Suprapubic skin (tissue), 4 donors: ENCODE measurements around the gene PLXNA4. TPM values are rescaled to one million over a fixed set of nuclear protein-coding genes. Genes with fewer than 3 reads are reported as not detected.

Experiments
- DNase-seq, 2 donors: peaks; one replicate each; pipeline ENCODE4 v3.0.0-alpha.2; 2019; ENCODE audit warnings: low spot score in 2 of 2
- H3K27ac ChIP-seq: fragments of 200-600 bp; sonication (generic); one replicate; pipeline ENCODE4 v1.5.1; 2019
- H3K27me3 ChIP-seq: fragments of 200-600 bp; sonication (generic); one replicate; pipeline ENCODE4 v1.5.1; 2019
- H3K36me3 ChIP-seq: fragments of 200-600 bp; sonication (generic); one replicate; pipeline ENCODE4 v1.5.1; 2019
- H3K4me1 ChIP-seq: fragments of 200-600 bp; sonication (generic); one replicate; pipeline ENCODE4 v1.5.1; 2019
- H3K4me3 ChIP-seq: fragments of 200-600 bp; sonication (generic); one replicate; pipeline ENCODE4 v1.5.1; 2019; ENCODE audit warnings: mild to moderate bottlenecking
- H3K9me3 ChIP-seq: fragments of 200-600 bp; sonication (generic); one replicate; pipeline ENCODE4 v1.5.1; 2019
- CTCF ChIP-seq, 2 donors: fragments of 200-600 bp in 1 of 2; fragments of 450-650 bp in 1 of 2; sonication (generic) in 1 of 2; IDR thresholded peaks; one replicate each; pipeline ENCODE4 v1.5.1; 2016 to 2019; ENCODE audit warnings: antibody characterized with exemption in 2 of 2, mild to moderate bottlenecking in 1 of 2, moderate library complexity in 1 of 2
- EP300 ChIP-seq: sonication (generic); formaldehyde crosslinking; IDR thresholded peaks from one replicate; pipeline ENCODE4 v1.6.1; 2017; ENCODE audit warnings: antibody characterized with exemption
- POLR2A ChIP-seq, 2 donors: fragments of 450-650 bp; IDR thresholded peaks; one replicate each; pipeline ENCODE4 v1.6.1; 2017; ENCODE audit warnings: antibody characterized with exemption in 2 of 2, mild to moderate bottlenecking in 2 of 2, moderate library complexity in 2 of 2
- POLR2AphosphoS5 ChIP-seq, 3 donors: sonication (generic); formaldehyde crosslinking; IDR thresholded peaks; one replicate each; pipeline ENCODE4 v1.6.1; 2017; ENCODE audit warnings: antibody characterized with exemption in 3 of 3
- WGBS: methylation state at CpG from one replicate; pipeline ENCODE4 v1.1.5; 2018; 5-methylcytosine and 5-hydroxymethylcytosine counted together
- total RNA-seq, 4 donors: library from RNA; depleted of rRNA; stranded (reverse); fragments of >200 nt; gene quantifications; one replicate each; pipeline ENCODE4 v1.1.0, GENCODE V29; 2016

Gene PLXNA4
- total RNA-seq, 4 donors from 2014 or later, result 5.4 to 10.7 (median 7.1) TPM

- peaks cover 12% of the 10 kb centered on the region for H3K4me1 ChIP-seq
- 88% methylated on average over 8 of the region's 8 CpGs for WGBS
These were observed 492.6 kb downstream of the PLXNA4 start for GRCh38 chr7:132083537-132084123.

GRCh38 chr7:132083126-132083525, 493.1 kb downstream of the PLXNA4 start:
- no peak for TF ChIP-seq CTCF (IDR thresholded peaks at IDR 0.05)
- no peak for TF ChIP-seq EP300
- no peak for TF ChIP-seq POLR2AphosphoS5 (IDR thresholded peaks at IDR 0.05)
- TF ChIP-seq POLR2A (IDR thresholded peaks at IDR 0.05), result no peak
- H3K27me3 ChIP-seq, result no peaks in the 10 kb centered on the region
- no peaks in the 10 kb centered on the region for H3K36me3 ChIP-seq
- H3K27ac ChIP-seq, result no peak overlapping the region
- DNase-seq, result no peak
- 92% methylated on average over 10 of the region's 10 CpGs for WGBS
- no peak overlapping the region for H3K4me3 ChIP-seq
- H3K9me3 ChIP-seq, result no peaks in the 10 kb centered on the region
- peaks cover 12% of the 10 kb centered on the region for H3K4me1 ChIP-seq

More at GRCh38 chr7:132083537-132084123, 492.6 kb downstream of the PLXNA4 start:
- Histone ChIP-seq H3K27me3 (no peaks in the 10 kb centered on the region), H3K27ac (no peak overlapping the region), H3K4me3 (no peak overlapping the region), H3K36me3 (no peaks in the 10 kb centered on the region), H3K9me3 (no peaks in the 10 kb centered on the region)
- DNase-seq, result no peak
- TF ChIP-seq EP300 (no peak), POLR2A (IDR thresholded peaks at IDR 0.05) (no peak), POLR2AphosphoS5 (IDR thresholded peaks at IDR 0.05) (no peak), CTCF (IDR thresholded peaks at IDR 0.05) (no peak)

- TF ChIP-seq POLR2AphosphoS5 (IDR thresholded peaks at IDR 0.05) (no peak), POLR2A (IDR thresholded peaks at IDR 0.05) (no peak)
These were observed 493.9 kb downstream of the PLXNA4 start for GRCh38 chr7:132082394-132082793.

GRCh38 chr7:132081686-132082085, 494.6 kb downstream of the PLXNA4 start:
- TF ChIP-seq EP300 (no peak), CTCF (IDR thresholded peaks at IDR 0.05) (no peak), POLR2A (IDR thresholded peaks at IDR 0.05) (no peak), POLR2AphosphoS5 (IDR thresholded peaks at IDR 0.05) (no peak)
- WGBS, result 77% methylated on average over 2 of the region's 2 CpGs
- H3K4me1 ChIP-seq, result peaks cover 12% of the 10 kb centered on the region
- no peak overlapping the region for H3K4me3 ChIP-seq
- no peak overlapping the region for H3K27ac ChIP-seq
- peaks cover 4% of the 10 kb centered on the region for H3K27me3 ChIP-seq
- no peaks in the 10 kb centered on the region for H3K36me3 ChIP-seq
- no peak for DNase-seq
- no peaks in the 10 kb centered on the region for H3K9me3 ChIP-seq

More at GRCh38 chr7:132082394-132082793, 493.9 kb downstream of the PLXNA4 start:
- H3K4me3 ChIP-seq, result no peak overlapping the region
- DNase-seq, result no peak
- WGBS, result 74% methylated on average over 1 of the region's 1 CpG
- H3K27ac ChIP-seq, result no peak overlapping the region
- no peaks in the 10 kb centered on the region for H3K9me3 ChIP-seq
- peaks cover 12% of the 10 kb centered on the region for H3K4me1 ChIP-seq
- no peaks in the 10 kb centered on the region for H3K36me3 ChIP-seq
- no peaks in the 10 kb centered on the region for H3K27me3 ChIP-seq

GRCh38 chr7:132080967-132081668, 495.2 kb downstream of the PLXNA4 start:
- Histone ChIP-seq H3K27ac (no peak overlapping the region), H3K9me3 (no peaks in the 10 kb centered on the region), H3K4me1 (peaks cover 12% of the 10 kb centered on the region), H3K27me3 (peaks cover 9% of the 10 kb centered on the region), H3K36me3 (no peaks in the 10 kb centered on the region), H3K4me3 (no peak overlapping the region)
- TF ChIP-seq POLR2AphosphoS5 (IDR thresholded peaks at IDR 0.05) (peak in 1 of 3 donors; percentile 19), CTCF (IDR thresholded peaks at IDR 0.05) (no peak), EP300 (no peak), POLR2A (IDR thresholded peaks at IDR 0.05) (no peak)
- 71% methylated on average over 6 of the region's 6 CpGs for WGBS
- DNase-seq, result no peak
